HG03457 (cell line): Measurements from ENCODE around the gene PPM1A.
A peak's percentile ranks its signal among the peaks of the same experiment; 100 is the strongest.

ENCODE experiments used
- ATAC-seq: cut with Tn5 transposase; IDR thresholded peaks from one replicate; pipeline ENCODE4 v1.9.1; 2021; ENCODE audit warnings: moderate number of reproducible peaks; ENCODE audit not compliant: unreplicated experiment

PPM1A gene

DNA sequence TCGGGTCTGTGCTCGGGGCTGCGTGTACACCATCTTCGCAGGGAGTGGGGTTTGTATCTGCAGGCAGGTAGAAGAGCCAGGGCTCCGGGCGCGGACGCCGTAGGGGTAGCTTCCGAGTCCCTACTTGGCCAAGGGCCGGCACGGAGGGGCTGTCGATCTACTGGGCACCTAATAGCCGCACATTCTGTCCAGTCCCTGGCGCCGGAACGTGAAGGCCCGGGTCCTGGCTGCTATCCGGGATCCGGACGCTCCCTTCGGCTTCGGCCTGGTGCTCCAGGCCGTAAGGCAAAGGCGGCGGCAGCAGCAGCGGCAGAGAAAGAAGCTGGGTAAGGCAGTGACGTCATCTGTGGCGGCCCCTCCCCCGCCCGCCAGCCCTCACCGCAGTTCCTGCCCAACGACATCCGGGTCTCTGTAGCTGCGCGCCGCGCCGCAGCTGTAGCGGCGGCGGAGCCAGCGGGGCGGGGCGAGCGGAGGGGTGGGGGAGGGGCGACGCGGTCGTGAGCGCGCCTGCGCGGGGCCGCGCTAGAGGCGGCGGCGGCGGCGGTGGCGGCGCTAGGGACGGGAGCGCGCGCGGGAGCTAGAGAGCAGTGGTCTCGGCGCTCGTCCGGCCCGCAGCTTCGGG, at the start of gene PPM1A:
TSS of gene PPM1A (plus strand) at position 525 of the 622 bp plus-strand sequence. CDS start 33,483 bp downstream, outside the sequence.
- ATAC-seq, result peak; percentile 54

DNA sequence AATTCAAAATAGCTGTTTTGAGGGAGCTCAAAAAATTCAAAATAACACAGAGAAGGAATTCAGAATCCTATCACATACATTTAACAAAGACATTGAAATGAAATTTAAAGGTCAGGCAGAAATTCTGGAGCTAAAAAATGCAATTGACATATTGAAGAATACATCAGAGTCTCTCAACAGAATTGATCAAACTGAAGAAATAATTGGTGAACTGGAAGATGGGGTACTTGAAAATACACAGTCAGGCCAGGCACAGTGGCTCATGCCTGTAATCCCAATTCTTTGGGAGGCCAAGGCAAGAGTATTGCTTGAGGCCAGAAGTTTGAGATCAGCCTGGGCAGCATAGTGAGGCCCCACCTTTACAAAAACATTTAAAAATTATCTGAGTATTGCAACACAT, 49.7 kb upstream of the PPM1A start:
- no peak for ATAC-seq

DNA sequence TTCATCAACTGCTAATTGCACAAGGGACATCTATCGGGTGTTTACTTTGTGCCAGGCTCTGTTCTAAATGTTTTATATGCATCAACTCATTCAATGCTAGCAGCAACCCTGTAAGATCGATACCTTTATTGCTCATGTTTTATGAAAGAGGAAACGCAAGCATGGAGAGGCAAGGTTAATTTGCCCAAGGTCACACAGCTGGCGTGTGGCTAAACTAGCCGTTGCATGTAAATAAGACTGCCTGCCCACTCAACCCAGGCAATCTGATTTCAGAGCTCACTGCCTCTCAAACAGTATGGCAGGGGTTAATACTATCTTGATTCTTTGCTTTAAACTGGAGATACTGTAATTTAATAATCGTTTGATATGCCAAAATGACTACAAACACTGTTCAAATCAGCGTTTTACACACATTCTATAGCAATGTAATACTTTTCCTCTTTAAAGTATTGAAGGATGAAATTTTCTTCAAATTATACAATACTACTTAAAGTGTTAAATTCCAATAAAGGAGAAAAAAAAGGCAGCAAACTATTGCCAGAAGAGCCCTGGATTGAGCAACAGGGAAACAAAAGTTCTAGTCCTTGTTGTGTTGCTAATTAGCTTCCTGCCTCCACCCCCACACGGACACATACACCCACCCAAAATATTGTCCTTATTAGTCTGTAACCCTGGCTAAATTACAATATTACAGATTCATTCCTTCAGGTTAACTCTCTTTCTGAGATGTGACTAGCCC, 44.7 kb upstream of the PPM1A start:
- peak; percentile 65 for ATAC-seq

DNA sequence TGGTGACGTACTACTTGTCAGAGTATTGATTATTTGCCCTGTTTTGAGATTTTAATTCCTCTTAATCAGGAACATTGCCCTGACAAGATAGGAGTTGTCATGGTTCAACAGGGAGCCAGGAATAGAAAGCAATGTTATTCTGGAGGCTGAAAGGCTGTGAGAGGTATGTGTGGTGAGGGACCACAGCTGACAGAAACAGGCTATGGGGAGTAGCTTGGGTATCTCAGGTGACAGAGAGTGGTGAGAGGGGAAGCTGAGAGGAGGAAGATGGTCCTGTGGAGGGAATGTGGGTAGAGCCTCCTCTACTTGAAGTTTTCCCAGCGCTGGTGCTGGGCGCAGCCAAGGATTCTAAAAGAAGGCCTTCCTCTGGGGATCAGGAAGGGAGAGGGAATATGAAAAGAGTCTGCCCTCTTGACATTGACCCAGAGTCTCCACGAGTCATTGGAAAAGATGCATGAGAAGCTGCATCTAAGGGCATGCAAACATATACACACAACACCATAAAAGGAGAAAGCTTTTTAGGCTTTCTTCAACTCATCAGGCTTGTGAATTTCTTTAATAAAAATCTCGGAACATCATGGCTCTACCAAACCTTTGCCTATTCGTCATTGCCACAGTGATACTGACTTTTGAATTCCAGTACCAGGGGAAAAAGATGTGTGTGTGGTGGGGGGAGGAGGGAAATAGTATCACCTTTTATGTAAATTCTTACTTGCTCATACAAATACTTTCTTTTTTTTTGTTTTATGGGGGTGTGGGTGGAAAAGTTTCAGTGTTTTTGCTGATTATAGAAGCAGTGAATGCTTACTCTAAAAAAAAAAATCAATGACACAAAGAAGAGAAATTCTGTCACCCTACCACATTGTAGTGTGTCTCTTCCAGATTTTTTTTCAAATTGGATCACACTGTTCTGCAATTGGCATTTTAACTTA, 43.9 kb upstream of the PPM1A start:
- peak; percentile 45 for ATAC-seq

DNA sequence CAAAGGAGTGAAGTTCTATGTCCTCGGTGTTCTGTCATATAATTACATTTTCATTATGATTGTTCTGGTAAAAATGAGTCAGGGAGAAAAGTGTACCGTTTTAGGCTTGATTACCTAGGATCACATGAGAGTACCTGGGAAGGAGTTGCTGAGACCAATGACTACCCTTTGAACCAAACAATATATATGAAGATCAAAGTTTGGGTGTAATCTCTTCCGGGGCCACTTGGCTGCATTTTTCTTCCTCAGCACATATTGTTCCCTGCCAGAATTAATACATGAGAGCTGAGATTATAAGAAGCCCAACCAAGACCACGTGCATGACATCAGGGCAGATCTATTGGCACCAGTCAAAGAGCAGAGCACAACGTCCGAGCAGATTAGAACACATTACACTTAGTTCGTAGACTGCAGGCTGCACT, 42.8 kb upstream of the PPM1A start:
- no peak for ATAC-seq

DNA sequence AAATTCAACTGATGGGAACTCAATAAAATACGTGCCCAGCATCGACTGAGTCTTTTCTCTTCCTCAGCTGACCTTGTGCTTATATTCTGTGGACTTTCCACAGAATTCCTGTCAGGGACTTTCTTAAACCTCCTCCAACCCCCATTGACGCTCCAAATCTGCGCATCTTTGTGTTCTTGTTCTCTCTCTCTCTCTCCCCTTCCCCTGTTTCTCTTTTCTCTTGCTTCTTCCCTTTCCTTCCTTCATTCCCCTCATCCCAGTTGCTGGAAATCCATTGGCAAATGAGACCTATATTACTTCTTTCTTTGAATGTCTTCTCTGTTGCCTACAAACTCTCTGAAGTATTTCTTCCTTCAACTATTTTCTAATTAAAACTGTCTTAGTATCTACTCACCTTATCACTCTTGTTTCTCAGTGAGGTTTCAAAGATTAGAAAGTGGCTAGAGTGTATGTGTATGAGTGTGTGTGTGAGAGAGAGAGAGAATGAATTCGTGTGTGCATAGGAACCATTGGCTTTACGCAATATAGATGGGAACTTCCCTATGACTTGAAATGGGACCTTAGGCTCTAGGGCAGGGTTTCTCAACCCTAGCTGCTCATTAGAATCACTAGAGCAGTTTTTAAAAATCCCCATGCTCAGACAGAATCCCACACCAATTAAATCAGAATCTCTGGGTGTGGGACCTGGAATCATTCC, 42.0 kb upstream of the PPM1A start:
- no peak for ATAC-seq

DNA sequence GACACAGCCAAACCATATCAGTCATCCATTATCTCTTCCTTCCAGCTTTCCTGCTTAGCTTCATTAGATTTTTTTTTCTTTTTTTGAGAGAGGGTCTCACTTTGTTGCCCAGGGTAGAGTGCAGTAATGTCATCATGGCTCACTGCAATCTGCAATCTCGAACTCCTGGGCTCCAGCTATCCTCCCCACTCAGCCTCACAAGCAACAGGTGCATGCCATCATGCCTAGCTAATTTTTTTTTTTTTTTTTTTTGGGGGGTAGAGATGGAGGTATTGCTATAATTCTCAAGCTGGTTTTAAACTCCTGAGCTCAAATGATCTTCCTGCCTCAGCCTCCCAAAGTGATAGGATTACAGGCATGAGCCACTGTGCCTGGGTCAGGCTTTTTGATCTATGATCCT, 38.3 kb upstream of the PPM1A start:
- ATAC-seq, result no peak

DNA sequence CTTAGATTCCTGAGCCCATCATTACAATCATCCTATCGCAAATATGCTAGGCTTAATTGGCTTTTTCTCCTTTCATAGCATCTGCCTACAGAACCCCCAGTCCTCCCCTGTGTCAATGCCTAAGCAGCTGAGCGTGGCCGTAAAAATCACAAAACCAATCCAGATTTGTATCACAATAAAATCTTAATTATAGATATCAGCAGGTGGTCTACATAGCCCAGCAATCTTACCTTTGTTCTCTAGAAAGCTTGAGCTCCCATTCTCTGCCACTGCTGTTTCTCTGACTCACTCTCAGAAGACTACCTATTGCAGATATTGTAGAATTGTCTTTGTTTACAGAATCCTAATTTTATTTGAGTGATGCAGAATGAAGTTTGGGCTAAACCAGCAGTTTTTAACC, 37.9 kb upstream of the PPM1A start:
- no peak for ATAC-seq

DNA sequence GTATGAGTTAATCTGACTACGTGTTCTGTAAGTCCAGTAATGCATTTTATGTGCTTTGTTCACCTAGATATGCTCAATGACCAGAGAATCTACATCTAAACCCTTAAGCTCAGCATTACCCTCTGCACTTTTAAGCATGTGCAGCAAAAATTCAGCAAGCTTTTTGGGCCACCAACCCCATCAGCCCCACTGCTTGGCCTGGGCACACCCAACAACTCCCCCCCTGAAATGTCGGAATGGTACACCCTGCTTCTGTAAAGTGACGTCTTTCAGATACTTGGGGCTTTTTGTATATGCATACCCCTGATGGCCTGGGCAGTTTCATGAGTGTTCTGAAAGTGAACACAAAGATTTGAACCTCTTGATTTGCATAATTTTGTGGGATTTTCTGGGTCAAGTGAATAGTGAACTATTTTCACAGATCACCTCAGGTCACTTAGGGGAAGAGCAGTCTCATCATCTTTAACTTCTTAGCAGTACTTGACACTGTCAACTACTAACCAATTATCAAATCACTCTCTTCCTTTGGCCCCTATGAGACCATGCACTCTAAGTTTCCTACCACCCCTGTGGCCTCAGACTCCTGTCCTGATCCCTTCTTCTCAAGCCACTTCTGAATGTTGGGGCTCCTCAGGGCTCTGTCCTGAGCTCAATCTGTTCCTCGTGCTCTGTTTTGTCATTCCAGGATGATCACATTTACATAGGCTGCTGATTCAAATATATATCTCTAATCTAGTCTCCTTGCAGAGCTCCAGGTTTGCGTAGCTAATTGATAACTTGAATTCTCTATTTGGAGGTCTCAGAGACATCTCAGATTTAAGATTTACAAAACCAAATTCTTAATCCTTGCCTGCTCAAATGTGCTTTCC, 36.3 kb upstream of the PPM1A start:
- ATAC-seq, result peak; percentile 91

DNA sequence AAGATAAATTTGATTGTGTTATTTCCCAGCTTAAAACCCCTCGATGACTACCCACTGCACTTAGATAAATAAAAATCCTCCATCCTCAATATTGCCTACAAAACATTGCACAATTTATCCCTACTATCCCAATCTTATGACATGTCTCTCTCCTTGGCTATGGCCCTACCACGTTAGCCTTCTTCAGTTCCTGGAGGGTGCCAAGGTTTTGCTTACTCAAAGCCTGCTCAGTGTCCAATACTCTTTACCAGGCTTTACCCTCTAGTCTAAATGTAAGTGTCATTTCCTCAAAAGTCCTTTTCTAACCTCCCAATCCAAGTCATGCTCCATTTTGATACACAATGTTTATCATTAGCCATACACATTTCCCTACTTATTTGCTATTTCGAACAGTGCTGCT, 35.0 kb upstream of the PPM1A start:
- ATAC-seq, result no peak

DNA sequence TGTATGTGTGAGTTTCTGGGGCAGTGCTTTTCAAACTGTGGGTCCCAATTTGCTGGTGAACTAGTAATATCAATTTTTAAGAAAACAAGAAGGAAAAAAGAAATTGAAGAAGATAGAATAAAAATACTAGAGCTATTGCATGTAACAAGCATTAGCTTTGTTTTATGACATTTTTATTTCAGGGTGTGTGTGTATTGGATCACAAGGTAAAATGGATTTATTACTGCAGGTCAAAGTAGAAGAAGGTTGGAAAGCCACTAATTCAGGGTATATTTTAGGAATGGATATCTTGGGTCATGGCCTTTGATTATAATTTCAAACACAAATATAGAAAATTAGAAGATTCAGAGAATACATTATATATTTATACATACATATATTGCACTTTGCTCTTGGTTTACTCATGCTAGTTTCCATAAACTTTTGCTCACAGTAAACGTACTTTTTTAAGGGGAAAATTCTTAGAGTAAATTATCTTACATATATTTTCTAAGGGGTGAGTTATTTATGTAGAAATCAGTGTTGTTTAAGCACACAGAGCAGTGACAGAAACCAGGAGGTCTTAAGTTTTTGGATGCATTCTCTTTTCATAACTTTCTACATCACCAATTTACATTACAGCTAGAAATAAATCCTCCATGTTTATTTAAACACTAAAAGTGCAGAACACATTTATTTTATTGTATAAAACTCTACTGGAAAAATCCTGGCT, 34.5 kb upstream of the PPM1A start:
- no peak for ATAC-seq

DNA sequence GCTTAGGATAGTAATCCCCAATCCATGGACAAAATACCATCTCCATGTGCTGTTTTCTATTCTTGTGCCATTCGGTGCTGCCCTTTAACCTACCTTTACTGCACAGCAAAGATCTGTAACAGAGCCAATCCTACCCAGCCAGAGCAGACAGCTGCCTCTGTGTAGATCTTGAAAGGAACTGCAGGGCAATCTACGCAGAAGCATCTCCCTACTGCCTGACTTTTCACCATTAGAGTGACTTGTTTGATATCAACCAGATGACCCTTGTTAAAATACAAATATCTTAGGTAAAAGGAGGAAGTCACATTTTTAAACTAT, 33.9 kb upstream of the PPM1A start:
- ATAC-seq, result no peak

DNA sequence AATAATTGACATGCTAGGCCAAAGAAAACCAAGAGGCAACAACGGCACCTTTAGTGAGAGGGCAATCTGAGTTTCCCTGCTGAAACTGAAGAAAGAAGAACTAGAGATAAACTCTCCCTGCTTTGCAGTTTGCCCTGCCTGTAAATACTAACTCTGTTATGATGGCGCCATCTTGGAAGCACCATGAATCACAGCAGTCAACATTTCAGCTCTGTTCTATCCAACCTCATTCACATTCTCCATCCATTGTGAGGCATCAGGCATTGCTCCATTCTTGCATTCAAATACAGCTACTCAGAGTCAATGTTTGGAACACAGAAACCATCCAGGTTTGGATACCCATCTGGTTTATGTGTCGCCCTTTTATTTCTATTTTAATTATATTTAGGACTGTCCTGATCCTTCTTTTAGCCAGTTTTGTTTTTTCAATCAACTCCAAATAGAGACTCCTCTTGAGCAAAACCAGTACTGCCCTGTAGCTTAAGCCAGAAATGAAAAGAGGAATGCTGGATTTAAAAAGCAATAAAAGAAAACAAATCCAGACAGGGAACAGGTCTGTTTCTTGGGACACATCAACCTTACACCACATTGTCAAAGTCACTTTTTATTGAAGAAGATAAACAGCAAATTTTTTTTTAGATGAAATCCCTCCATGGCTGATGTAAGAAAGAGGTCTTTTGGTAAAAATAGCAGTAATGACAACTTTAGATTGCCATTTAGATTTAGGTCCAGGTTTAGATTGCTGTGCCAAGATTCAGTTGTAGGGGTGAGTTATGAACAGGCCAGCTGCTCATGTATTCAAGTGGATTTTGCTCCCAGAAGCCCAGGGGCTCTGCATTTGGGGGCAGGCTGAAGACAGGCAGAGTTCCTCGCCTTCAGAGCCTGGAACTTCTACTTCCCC, 33.3 kb upstream of the PPM1A start:
- no peak for ATAC-seq

DNA sequence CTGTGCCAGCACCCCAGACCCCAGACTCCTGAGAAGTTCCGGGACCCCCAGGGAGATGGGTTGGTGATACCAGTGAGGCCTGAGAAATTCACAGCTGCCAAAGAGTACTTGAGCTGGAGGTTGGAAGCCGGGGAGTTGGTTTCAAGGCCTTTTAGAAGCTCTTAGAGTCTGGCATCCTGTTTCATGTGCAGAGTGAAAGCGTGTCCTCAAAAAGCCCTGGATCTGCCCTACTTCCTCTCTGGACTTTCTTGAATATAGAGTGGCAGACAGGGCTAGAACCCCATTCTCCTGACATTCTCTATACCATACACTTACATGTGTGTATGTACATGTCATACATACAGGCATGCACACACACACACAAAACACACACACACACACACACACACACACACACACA, 31.3 kb upstream of the PPM1A start:
- no peak for ATAC-seq

DNA sequence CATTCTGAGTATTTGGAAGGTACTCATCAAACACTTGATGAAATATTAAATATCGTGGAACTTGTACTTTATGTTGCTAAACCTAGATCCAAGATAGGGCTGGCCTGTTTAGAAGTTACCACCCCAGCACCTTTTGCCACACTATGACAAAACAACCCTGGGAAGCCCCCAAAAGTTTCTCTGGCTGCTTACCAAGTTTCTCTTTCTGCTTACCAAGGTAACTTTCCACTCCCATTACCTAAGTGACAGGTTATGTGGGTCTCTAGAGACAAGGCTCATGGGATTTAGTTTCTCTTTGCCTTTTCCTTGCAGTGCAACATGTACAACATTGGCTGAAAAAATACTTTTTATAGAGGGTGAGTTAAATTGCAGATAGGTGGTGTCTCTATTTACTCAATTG, 28.9 kb upstream of the PPM1A start:
- ATAC-seq, result peak; percentile 62

DNA sequence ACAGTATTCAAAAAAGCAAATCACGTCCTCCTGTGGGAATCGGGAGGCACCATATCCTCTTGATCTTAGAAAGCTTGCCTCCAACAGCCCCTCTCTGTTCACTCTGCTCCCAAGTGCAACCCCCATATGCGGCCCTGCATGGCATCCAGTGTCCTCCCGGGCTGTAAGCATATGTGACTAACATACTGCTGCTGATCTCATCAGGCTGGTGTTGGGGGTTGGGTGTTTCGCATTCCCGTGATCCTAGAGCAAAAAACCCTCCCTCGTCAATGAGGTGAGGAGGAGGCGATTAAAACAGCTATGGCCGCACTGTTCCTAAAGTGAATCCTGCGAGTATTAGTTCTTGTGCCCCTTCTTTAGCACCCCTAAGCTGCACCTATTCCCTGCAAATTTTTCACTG, 28.1 kb upstream of the PPM1A start:
- ATAC-seq, result no peak

DNA sequence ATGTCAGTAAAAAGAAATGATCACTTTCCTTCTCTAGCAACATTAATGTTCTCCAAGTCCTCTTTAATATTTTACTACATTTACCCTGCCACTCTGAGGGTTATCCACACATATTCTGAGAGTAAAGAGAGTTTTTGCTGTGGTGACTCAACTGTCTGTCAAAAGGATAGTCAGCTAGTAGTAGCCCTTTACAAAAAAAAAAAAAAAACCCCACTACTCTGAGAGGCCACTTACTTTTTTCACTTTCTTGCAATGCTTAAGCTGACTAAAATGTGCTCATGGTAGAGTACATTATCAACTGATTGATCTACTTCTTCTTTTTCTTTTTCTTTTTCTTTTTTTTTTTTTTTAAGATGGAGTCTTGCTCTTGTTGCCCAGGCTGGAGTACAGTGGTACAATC, 27.6 kb upstream of the PPM1A start:
- ATAC-seq, result no peak

DNA sequence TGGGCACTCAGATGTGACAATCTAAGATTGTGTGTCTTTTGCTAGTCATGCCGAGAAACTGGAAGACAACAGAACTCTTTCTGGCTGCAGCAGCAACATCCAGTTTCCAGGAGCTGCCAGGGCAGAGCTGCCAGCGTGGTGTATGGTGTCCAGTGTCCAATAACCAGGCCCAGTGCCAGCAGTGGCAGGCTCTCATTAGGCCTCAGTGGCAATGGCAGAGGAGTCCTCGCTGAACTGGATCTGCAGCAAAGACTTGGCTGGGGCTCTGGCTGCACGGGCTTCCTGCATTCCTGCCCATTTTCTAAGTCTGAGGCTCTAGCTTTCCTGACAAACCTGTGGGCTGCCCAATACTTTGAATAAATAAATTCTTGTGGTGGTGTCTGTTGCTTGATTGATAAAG, 26.2 kb upstream of the PPM1A start:
- no peak for ATAC-seq

DNA sequence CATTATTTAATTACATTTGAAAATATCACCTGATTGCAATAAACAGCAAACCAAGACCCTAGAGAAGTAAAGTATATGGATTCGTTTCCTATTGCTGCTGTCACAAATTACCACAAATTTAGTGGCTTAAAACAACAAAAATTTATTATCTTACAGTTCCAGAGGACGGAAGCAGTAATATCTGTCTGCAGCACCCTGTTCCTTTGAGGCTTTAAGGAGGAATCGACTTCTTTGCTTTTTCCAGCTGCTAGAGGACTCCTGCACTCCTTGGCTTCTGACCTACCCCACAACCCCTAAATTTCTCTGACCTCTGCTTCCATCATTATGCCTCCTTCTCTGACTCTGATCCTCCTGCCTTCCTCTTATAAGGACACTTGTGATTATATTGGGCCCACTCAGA, 23.8 kb upstream of the PPM1A start:
- ATAC-seq, result no peak
